Measurements from ENCODE around the gene C1QTNF3. TPM values are rescaled to one million over a fixed set of nuclear protein-coding genes. Genes with fewer than 3 reads are reported as not detected.
"Not testable (repeated sequence)": the region's sequence is repeated elsewhere in the genome, so short reads cannot be mapped to it uniquely, and the experiment has no call there.

C1QTNF3 gene
- total RNA-seq, 1 donor: 2.2 TPM

DNA sequence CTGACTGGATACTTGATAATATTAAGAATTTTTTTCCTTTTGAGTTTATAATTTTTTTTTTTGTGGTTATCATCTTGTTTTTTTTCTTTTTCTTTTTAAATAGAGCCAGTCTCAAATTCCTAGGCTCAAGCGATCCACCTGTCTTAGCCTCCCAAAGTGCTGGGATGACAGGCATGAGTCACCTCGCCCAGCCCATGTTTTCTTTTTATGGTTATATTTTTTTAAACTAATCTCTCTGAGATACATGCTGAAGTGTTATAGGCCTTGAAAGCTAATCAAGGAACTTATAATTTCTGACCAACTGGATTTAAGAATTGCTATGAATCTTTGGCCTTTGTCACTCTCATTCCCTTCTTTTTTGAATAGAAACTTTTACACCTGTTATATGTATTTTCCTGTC, 28.4 kb downstream of the C1QTNF3 start:
- no peak for TF ChIP-seq CTCF (IDR thresholded peaks at IDR 0.05; ENCODE audit: extremely low read depth, low read depth, low read length)
- H3K9me3 ChIP-seq (ENCODE audit: low read depth, low read length): no peaks in the 10 kb centered on the region
- H4K20me1 ChIP-seq (ENCODE audit: insufficient read depth, low read length): no peaks in the 10 kb centered on the region
- no peak overlapping the region for H3K27ac ChIP-seq (ENCODE audit: low read depth, low read length)
- no peaks in the 10 kb centered on the region for H3K79me2 ChIP-seq (ENCODE audit: insufficient read depth, low read length)
- H3K4me3 ChIP-seq (ENCODE audit: insufficient read depth, low read length): no peak overlapping the region
- DNase-seq (ENCODE audit: insufficient read length, low spot score, missing footprints): no peak
- no peaks in the 10 kb centered on the region for H3K4me1 ChIP-seq (ENCODE audit: insufficient read depth, low read length)
- no peaks in the 10 kb centered on the region for H3K36me3 ChIP-seq (ENCODE audit: insufficient read depth, low read length)
- no peaks in the 10 kb centered on the region for H3K27me3 ChIP-seq (ENCODE audit: insufficient read depth, low read length)
- no peak overlapping the region for H2AFZ ChIP-seq (ENCODE audit: low read length)
- no peak overlapping the region for H3K4me2 ChIP-seq (ENCODE audit: insufficient read depth, low read length)

DNA sequence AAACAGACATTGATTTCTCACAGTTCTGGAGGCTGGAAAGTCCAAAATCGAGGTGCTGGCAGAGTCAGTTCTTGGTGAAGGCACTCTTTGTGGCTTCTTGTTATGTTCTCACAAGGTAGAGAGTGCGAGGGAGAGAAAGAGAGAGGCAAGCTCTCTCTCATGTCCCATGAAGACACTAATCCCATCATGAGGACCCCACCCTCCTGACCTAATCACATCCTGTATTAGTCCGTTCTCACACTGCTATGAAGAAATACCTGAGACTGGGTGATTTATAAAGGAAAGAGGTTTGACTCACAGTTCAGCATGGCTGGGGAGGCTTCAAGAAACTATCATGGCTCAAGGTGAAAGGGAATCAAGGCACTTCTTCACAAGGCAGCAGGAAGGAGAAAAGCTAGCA, 29.5 kb downstream of the C1QTNF3 start:
- Histone ChIP-seq H3K27me3 (ENCODE audit: insufficient read depth, low read length) (no peaks in the 10 kb centered on the region), H3K9me3 (ENCODE audit: low read depth, low read length) (no peaks in the 10 kb centered on the region), H3K4me1 (ENCODE audit: insufficient read depth, low read length) (peaks cover 8% of the 10 kb centered on the region), H3K79me2 (ENCODE audit: insufficient read depth, low read length) (no peaks in the 10 kb centered on the region), H3K4me3 (ENCODE audit: insufficient read depth, low read length) (no peak overlapping the region), H3K27ac (ENCODE audit: low read depth, low read length) (no peak overlapping the region), H2AFZ (ENCODE audit: low read length) (no peak overlapping the region), H3K4me2 (ENCODE audit: insufficient read depth, low read length) (no peak overlapping the region), H4K20me1 (ENCODE audit: insufficient read depth, low read length) (no peaks in the 10 kb centered on the region), H3K36me3 (ENCODE audit: insufficient read depth, low read length) (no peaks in the 10 kb centered on the region)
- no peak for DNase-seq (ENCODE audit: insufficient read length, low spot score, missing footprints)
- TF ChIP-seq CTCF (IDR thresholded peaks at IDR 0.05; ENCODE audit: extremely low read depth, low read depth, low read length): no peak

DNA sequence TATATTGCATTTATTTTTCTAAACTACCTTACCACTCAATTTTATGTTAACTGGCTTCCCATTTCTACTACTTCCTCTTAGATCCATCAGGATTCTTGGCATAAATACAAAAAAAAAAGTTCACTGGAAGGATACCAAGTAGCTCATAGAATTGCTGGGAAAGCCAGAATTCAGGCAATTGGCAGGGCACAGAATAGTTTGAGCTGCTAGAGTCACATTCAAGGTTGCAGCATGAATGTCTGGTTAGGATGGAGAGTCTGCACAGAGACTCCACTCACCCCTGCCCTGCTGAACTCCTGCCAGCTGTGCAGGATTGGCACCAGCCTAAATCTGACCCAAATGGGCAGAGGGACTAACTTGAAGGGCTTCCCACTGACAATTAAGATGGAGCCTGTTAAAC, 30.2 kb downstream of the C1QTNF3 start:
- Histone ChIP-seq H3K36me3 (ENCODE audit: insufficient read depth, low read length) (no peaks in the 10 kb centered on the region), H3K4me1 (ENCODE audit: insufficient read depth, low read length) (peaks cover 8% of the 10 kb centered on the region), H3K27ac (ENCODE audit: low read depth, low read length) (no peak overlapping the region), H3K27me3 (ENCODE audit: insufficient read depth, low read length) (no peaks in the 10 kb centered on the region), H3K9me3 (ENCODE audit: low read depth, low read length) (no peaks in the 10 kb centered on the region), H4K20me1 (ENCODE audit: insufficient read depth, low read length) (no peaks in the 10 kb centered on the region), H3K4me2 (ENCODE audit: insufficient read depth, low read length) (no peak overlapping the region), H3K4me3 (ENCODE audit: insufficient read depth, low read length) (no peak overlapping the region), H3K79me2 (ENCODE audit: insufficient read depth, low read length) (no peaks in the 10 kb centered on the region), H2AFZ (ENCODE audit: low read length) (no peak overlapping the region)
- no peak for DNase-seq (ENCODE audit: insufficient read length, low spot score, missing footprints)
- no peak for TF ChIP-seq CTCF (IDR thresholded peaks at IDR 0.05; ENCODE audit: extremely low read depth, low read depth, low read length)

GRCh38 chr5:34011536-34011935, 31.5 kb downstream of the C1QTNF3 start:
- no peak overlapping the region for H3K4me3 ChIP-seq (ENCODE audit: insufficient read depth, low read length)
- no peak overlapping the region for H3K4me2 ChIP-seq (ENCODE audit: insufficient read depth, low read length)
- peaks cover 6% of the 10 kb centered on the region for H3K79me2 ChIP-seq (ENCODE audit: insufficient read depth, low read length)
- H3K36me3 ChIP-seq (ENCODE audit: insufficient read depth, low read length): no peaks in the 10 kb centered on the region
- H3K9me3 ChIP-seq (ENCODE audit: low read depth, low read length): no peaks in the 10 kb centered on the region
- H3K27ac ChIP-seq (ENCODE audit: low read depth, low read length): no peak overlapping the region
- peaks cover 18% of the 10 kb centered on the region for H3K4me1 ChIP-seq (ENCODE audit: insufficient read depth, low read length)
- no peaks in the 10 kb centered on the region for H4K20me1 ChIP-seq (ENCODE audit: insufficient read depth, low read length)
- no peak for TF ChIP-seq CTCF (IDR thresholded peaks at IDR 0.05; ENCODE audit: extremely low read depth, low read depth, low read length)
- H2AFZ ChIP-seq (ENCODE audit: low read length): no peak overlapping the region
- H3K27me3 ChIP-seq (ENCODE audit: insufficient read depth, low read length): no peaks in the 10 kb centered on the region
- DNase-seq (ENCODE audit: insufficient read length, low spot score, missing footprints): no peak

- not testable (repeated sequence) for H3K9me3 ChIP-seq (ENCODE audit: low read depth, low read length); H3K27ac ChIP-seq (ENCODE audit: low read depth, low read length); H3K4me3 ChIP-seq (ENCODE audit: insufficient read depth, low read length); H3K4me2 ChIP-seq (ENCODE audit: insufficient read depth, low read length); H3K36me3 ChIP-seq (ENCODE audit: insufficient read depth, low read length); DNase-seq (ENCODE audit: insufficient read length, low spot score, missing footprints); H2AFZ ChIP-seq (ENCODE audit: low read length); H4K20me1 ChIP-seq (ENCODE audit: insufficient read depth, low read length); H3K27me3 ChIP-seq (ENCODE audit: insufficient read depth, low read length)
- Histone ChIP-seq H3K4me1 (ENCODE audit: insufficient read depth, low read length) (peaks cover 23% of the 10 kb centered on the region), H3K79me2 (ENCODE audit: insufficient read depth, low read length) (peaks cover 13% of the 10 kb centered on the region)
These were observed 32.9 kb downstream of the C1QTNF3 start for GRCh38 chr5:34010146-34010545.
